ENCODE results near the gene ASF1A.

Gene ASF1A

DNA sequence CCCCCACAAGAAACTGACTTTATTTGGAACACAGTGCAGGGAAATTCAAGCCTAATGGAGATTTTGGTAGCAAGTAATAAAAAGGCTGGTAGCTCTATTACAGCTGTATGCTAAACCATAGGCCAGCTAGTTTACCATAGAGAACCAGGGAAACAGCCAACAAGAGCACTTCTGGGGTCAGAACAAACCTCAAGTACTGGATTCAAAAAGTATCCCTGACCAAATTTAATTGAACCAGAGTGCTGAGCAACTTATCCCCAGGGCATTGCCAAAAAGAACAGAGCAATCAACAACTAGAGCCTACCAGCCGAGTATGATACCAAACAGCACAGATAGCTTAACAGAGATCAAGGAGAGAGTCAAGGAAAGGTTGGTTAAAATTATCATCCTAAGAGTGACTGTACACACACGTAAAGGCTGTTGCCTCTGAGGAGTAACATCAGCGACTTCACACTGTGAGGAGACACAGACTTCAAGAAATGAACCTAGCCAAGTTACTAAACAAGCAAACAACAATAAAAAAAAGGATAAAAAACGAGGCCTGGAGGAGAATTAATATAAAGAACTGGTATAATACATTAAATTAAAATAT is 11.5 kb upstream of the ASF1A start:
- DNase-seq = no peak

DNA sequence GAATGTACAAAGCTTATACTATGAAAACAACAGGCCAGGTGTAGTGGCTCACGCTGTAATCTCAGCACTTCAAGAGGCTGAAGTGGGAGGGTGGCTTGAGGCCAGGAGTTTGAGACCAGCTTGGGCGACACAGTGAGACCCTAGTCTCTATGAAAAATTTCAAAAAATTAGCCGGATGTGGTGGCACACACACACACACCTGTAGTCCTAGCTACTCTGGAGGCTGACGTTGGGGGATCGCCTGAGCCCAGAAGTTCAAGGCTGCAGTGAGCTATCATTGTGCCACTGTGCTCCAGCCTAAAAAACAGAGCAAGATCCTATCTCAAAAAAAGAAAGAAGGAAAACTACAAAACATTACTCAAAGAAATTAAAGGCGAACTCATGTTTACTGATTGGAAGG is 7.3 kb upstream of the ASF1A start:
- DNase-seq = no peak

DNA sequence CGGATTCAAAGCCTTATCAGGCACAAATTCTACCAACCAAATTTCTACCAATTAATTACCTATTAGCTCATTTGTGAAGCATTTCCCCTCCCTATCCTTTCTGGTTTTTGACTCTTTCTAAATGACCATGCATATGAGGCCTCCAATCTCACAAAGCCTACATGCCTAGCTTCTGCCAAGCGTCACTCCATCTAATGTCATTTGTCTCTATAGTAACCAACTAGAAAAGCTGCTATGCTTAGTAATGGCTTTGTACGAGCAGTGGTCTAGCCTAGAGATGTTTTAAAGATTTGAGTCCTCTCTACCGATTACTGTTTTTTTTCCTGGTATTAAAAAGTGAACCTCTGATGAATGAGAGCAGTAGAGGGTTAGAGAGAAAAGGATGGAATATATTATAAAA is 4.8 kb upstream of the ASF1A start:
- no peak for DNase-seq

GRCh38 chr6:118890997-118891790 is 2.8 kb upstream of the ASF1A start:
- no peak for DNase-seq

- no peak for DNase-seq
Measured at GRCh38 chr6:118892355-118892991, 1.5 kb upstream of the ASF1A start.

DNA sequence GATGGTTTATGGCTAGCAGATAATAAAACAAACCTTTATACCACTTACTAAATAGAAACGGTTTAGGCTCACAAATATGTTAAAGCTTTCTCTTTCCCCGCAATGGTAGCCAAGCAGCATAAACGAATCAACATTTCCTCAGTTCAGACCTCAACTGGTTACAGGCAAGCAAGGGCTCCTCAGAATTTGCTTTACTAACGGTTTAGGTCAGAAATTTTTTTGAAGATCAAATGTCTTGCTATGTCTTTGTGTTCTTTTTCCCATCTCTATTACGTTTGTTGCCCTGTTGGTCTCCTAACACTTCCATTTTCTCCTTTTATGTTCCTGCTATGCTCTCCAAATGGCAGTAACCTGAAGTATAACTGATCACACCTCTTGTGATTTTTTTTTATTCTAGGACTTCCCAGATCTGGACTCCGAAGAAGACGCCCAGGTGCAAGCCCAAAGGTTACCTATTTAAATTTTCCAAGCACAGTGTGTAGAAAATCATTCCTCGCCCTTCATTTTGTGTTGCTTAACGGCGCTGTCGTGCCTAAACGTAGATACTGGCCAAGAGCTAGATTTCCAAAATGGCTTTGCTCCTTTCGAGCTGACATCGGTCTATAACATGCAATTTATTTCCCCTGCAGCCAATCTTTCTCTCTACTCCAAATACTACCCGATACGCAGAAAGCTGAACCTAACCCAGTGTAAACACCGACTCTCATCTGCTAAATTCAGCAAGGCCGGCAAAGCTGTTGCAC is 717 bp upstream of the ASF1A start:
- peak; percentile 81 for DNase-seq

- DNase-seq = no peak
Measured at GRCh38 chr6:118894425-118895260, 691 bp downstream of the ASF1A start.

DNA sequence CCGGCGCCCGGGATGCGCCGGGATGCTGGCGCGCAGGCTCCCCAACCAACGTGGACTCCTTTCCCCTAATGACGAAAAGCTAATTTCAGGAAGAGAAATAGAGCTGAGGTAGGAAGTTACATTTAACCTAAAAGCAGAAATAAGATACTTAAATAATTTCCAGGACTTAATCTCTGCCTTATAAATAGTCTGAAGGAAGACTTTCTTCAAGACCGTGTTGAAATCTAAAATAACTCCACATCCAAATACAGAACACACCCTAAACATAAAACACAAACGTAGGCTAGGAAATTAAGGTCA is 1.3 kb downstream of the ASF1A start:
- DNase-seq = no peak

- DNase-seq = no peak
Measured at GRCh38 chr6:118895859-118896258, 1.9 kb downstream of the ASF1A start.

DNA sequence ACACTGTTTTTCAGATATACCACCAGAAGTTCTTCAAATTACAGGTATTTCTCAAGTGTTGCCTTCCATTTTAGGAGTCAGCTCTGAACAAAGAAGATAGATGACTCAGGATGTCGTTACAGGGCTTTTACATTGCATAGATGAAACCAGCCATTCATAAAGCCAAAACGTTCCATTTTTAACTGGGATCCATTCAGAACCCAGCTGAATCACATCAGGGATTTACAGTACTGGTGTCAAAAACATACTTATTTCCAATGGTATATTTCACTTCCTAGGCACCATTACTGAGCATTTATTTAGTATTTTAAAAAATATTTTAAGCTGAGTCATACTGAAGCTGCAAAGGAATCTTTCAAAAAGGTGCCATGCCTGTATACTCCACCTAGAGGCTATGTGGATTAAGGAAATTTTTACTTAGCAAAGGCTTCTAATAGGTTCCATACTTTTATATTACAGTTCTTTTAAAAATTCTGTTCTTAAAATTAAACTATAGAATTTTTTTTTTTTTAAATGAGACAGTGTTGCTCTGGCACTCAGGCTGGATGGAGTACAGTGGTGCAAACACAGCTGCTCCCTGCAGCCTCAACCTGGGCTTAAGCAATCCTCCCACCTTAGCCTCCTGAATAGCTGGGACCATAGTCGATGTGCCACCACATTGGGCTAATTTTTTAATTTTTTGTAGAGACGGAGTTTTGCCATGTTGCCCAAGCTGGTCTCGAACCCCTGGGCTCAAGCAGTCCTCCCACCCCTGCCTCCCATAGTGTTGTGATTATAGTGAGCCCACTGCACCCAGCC is 2.6 kb downstream of the ASF1A start:
- DNase-seq = no peak

- no peak for DNase-seq
Measured at GRCh38 chr6:118897386-118897785, 3.4 kb downstream of the ASF1A start.

DNA sequence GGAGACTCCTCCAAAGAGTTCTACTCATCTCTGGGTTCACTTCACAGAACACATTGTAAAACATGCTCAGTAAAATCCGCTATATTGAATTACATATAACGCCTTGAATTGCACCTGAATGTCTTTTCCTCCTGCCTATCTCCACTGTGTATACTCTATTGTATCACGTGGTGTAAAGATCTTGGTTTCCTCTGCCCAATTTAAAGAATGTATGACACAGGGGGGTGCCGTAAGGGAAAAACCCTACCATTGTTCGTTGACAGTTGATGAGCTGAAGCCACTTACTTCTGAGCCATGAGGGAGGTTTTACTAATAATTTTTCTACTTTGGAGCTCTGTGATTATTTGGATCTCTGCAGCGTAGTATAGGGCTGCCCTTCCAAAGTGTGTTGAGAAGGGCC is 6.0 kb downstream of the ASF1A start:
- DNase-seq = no peak

DNA sequence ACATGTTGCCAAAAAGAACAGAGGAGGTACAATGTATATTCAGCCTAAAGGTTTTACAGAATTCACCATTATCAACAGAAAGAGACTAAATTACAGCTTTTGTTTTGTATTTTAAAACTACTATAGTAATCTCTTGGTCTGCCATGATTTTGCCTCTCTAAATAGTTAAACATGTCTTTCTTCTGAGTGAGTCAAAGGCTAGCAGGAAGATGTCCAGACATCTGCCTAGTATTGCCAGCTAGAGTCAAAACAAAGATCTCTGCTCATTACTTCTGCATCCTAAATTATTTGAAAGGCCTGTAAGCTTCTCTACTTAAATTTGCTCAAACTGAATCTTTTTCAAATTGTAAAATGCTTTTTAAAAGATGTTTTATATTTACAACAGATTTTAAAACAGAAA is 8.8 kb downstream of the ASF1A start:
- no peak for DNase-seq

GRCh38 chr6:118903138-118903537 is 9.2 kb downstream of the ASF1A start:
- DNase-seq = no peak

DNA sequence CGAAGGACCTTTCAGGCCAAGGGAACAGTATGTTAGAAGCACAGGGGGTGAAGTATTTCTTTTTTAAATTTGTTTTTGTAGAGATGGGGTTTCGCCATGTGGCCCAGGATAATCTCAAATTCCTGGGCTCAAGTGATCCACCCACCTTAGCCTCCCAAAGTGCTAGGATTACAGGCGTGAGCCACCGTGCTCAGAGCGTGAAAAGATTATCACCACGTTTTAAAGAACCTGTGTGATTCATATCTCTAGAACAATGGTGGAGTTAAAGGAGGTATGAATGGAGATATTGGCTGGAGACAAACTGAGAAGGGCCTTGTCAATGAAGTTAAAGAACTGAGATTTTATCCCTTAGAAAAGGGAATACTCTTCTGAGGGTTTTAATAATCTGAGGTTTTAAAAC is 9.7 kb downstream of the ASF1A start:
- DNase-seq = no peak

GRCh38 chr6:118905084-118905483 is 11.1 kb downstream of the ASF1A start:
- DNase-seq = no peak

DNA sequence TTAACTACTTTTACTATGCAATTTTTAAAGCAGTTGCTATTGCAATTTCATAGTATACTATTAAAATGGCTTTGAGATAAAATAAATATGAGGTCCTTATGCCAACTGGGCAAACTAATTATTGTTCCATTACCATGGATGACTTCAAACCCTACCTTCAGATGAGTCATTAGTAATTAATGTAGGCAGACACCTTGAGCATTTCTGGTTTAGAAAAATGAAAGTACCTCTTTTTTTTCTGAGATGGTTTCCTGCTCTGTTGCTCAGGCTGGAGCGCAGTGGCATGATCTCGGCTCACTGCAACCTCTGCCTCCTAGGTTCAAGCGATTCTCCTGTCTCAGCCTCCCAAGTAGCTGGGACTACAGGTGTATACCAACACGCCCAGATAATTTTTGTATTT is 11.9 kb downstream of the ASF1A start:
- DNase-seq = no peak

GRCh38 chr6:118908441-118908840 is 14.5 kb downstream of the ASF1A start:
- no peak for DNase-seq

DNA sequence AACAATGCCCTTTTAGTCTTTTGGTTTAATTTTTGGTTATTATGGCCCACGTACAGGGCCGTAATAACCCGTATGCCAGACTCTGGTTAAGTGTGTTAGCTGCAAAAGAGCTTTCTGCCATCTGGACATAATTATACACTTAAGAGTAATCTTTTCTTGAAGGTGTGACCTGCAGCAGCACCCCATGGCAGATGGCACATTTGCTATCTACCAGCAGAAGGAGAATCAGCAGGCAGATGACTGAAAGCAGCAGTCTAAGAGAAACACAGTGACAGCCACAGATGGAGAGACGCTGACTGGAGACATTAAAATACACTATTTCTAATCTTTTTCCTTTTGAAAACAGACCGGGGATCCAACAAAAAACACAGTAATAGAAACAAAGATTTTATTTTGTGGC is 18.7 kb downstream of the ASF1A start:
- peak; percentile 34 for DNase-seq

DNA sequence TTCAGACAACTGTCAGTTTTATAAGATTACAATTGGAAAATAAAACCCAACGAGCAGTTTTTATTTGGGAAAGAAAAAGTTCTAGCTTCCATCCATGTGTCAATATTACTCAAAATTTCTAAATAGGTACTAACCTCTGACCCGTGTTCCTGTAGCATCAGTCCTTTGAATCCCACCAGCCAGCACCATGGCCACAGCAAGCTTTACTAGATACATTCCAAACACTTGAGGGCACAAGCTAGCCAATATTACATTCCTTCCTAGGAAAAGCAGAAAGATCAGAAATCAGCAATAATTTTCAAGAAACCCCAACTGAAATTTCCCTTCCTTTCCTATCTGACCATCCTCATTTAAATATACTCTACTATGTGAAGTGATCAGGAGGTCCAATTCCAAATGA is 19.2 kb downstream of the ASF1A start:
- DNase-seq = no peak

DNA sequence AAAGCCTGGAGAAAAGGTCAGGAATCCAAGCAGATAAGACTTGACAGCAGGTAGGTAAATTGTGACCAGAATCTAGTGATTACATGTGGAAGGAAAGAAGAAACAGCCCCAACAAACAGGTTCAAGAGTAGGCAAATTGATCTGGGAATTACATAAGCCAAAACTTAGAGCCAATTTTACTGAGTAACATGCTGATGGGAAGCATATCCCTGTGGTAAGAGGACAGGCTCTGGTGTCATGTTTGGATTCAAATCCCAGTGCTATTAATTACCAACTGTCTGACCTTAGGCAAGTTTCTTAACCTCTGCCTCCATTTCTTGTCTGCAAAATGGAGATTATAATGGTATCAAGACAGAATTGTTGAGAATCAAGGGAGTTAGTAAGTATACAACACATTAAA is 20.6 kb downstream of the ASF1A start:
- no peak for DNase-seq

Data from NCI-H1417 treated with DMSO at 0.1 percent for 48 hours (cell line).